Duodenal mucosa (tissue), 2 donors: Measurements from ENCODE around the gene PRDM11.
"Not testable (repeated sequence)": the region's sequence is repeated elsewhere in the genome, so short reads cannot be mapped to it uniquely, and the experiment has no call there.

Source experiments
- H3K27ac ChIP-seq: one replicate; pipeline ENCODE4 v1.7.0; 2013; ENCODE audit warnings: low read depth, low read length
- H3K27me3 ChIP-seq, 2 donors: one replicate each; pipeline ENCODE4 v1.7.0; 2013; ENCODE audit warnings: low read length in 2 of 2, control low read depth in 1 of 2; ENCODE audit not compliant: insufficient read depth in 2 of 2, control insufficient read depth in 1 of 2
- H3K36me3 ChIP-seq, 2 donors: one replicate each; pipeline ENCODE4 v1.7.0; 2013; ENCODE audit warnings: low read length in 2 of 2, control low read depth in 1 of 2; ENCODE audit not compliant: insufficient read depth in 2 of 2, control insufficient read depth in 1 of 2
- H3K4me1 ChIP-seq, 2 donors: one replicate each; pipeline ENCODE4 v1.7.0; 2013; ENCODE audit warnings: low read length in 2 of 2, control low read depth in 1 of 2; ENCODE audit not compliant: insufficient read depth in 2 of 2, control insufficient read depth in 1 of 2
- H3K4me3 ChIP-seq, 2 donors: one replicate each; pipeline ENCODE4 v1.7.0; 2013; ENCODE audit warnings: low read length in 2 of 2, low read depth in 1 of 2
- H3K9ac ChIP-seq, 2 donors: one replicate each; pipeline ENCODE4 v1.7.0; 2013; ENCODE audit warnings: low read length in 2 of 2, low read depth in 1 of 2
- H3K9me3 ChIP-seq, 2 donors: one replicate each; pipeline ENCODE4 v1.7.0; 2013; ENCODE audit warnings: low read length in 2 of 2, control low read depth in 1 of 2; ENCODE audit not compliant: control insufficient read depth in 1 of 2

The PRDM11 gene

DNA sequence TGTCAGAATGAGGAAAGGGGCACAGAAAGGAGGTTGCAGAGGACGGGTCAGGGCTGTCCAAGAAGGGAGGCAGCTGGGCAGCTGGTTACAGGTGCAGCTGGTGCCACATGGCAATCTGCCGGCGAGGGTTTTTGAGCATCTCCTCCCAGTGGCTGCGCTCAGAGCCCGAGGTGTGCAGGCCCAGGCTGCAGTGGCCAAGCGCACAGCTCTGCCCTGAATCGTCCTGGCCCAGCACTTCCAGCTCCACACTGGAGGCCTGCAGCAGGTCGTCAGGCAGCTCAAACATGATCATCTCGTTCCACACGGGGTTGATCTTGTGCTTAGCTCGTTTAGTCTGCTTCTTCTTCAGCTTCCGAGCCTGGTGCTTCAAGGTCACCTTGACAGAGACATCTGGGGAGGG is 97.5 kb downstream of the PRDM11 start:
- H3K9me3 ChIP-seq = peaks cover 0 to 6% of the 10 kb centered on the region in 2 donors
- H3K27ac ChIP-seq = no peak overlapping the region
- no peak overlapping the region for H3K4me3 ChIP-seq
- H3K36me3 ChIP-seq = peaks cover 0 to 16% of the 10 kb centered on the region in 2 donors
- no peaks in the 10 kb centered on the region for H3K27me3 ChIP-seq
- no peak overlapping the region for H3K9ac ChIP-seq
- H3K4me1 ChIP-seq = peaks cover 9 to 17% of the 10 kb centered on the region in 2 donors

DNA sequence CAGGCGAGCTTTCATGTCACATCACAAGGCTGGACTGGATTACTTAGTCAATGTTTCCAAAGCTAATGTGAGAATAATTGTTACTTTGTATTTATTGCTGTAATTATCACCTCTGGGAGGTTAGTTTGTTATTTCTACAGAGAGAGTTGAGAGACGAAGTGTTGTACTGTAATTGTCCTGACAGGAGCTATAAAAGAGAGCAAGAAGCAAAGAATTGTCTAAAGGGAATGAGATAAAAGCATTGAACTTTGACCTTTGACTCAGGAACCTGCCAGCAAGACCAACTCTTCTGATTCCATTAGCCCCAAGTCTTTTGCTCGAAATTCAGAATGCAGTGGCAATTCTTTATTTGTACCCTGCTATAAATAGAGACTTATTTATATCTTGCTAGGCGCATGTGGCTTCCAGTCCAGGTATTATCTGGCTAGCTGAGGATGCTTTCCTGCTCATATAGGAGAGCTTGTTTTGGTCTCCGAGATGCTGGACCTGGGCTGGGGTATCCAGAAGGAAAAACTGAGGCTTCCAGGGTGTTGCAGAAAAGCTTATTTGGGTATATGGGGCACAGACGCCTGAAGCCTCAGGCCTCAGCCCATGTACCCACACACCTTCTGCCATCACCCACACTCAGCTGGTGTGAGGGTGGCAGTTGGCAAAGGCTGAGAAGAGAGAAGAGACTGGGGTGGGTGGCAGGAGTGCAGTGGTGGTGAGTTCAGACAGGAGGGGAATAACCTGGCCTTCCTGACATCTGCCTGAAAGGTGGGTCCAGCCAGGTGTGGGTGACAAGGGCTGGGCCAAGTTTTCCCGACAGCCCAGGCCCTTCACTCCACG is 99.0 kb downstream of the PRDM11 start:
- Histone ChIP-seq H3K9me3 (no peaks in the 10 kb centered on the region), H3K27ac (no peak overlapping the region), H3K27me3 (no peaks in the 10 kb centered on the region), H3K4me1 (peaks cover 9 to 17% of the 10 kb centered on the region in 2 donors), H3K9ac (no peak overlapping the region), H3K36me3 (peaks cover 0 to 16% of the 10 kb centered on the region in 2 donors), H3K4me3 (no peak overlapping the region)

DNA sequence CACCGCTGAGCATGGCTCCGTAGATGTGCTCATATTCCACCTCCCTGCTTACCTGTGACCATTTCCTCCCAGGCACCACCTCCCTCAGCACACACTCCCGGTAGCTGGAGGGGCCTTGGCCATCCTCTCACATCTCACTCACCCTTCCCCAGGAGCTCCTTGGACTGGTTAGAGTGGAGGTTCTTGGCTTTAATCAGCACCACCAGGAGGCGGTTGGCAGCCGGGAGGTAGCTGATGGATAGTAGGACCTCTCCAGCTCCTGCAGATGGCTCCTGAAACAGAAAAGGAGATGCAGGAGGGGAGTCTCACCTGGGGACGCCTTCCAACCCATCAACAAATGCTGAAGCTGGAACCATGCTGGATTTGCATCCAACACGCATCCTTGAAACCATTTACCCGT is 99.8 kb downstream of the PRDM11 start:
- peaks cover 0 to 16% of the 10 kb centered on the region in 2 donors for H3K36me3 ChIP-seq

DNA sequence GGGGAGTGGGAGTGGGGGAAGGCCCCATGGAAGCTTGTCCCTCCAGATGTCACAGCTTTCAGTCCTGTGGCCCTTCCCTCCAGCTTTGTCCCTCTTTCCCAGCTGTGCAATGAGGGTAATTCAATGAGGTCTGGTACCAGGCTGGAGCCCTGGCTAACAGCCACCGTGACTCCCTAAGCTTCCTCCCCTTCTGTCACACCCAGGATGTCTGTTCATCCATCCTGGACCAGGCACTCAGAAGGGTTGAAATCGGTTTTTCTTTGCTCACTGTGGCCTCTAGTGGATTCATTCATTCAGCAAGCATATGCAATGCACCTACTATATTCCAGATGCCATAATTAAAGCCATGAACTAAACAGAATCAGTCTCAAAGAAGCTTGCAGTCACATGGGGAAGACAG is 101.0 kb downstream of the PRDM11 start:
- no peak overlapping the region for H3K27ac ChIP-seq
- H3K36me3 ChIP-seq = peaks cover 0 to 16% of the 10 kb centered on the region in 2 donors
- no peaks in the 10 kb centered on the region for H3K9me3 ChIP-seq
- no peak overlapping the region for H3K4me3 ChIP-seq
- H3K4me1 ChIP-seq = peaks cover 13 to 22% of the 10 kb centered on the region in 2 donors
- H3K27me3 ChIP-seq = peaks cover 0 to 2% of the 10 kb centered on the region in 2 donors
- H3K9ac ChIP-seq = no peak overlapping the region

More for the DNA sequence above, 99.8 kb downstream of the PRDM11 start:
- no peak overlapping the region for H3K9ac ChIP-seq
- H3K9me3 ChIP-seq = no peaks in the 10 kb centered on the region
- H3K27me3 ChIP-seq = no peaks in the 10 kb centered on the region
- no peak overlapping the region for H3K27ac ChIP-seq
- H3K4me3 ChIP-seq = no peak overlapping the region
- H3K4me1 ChIP-seq = peaks cover 9 to 17% of the 10 kb centered on the region in 2 donors

DNA sequence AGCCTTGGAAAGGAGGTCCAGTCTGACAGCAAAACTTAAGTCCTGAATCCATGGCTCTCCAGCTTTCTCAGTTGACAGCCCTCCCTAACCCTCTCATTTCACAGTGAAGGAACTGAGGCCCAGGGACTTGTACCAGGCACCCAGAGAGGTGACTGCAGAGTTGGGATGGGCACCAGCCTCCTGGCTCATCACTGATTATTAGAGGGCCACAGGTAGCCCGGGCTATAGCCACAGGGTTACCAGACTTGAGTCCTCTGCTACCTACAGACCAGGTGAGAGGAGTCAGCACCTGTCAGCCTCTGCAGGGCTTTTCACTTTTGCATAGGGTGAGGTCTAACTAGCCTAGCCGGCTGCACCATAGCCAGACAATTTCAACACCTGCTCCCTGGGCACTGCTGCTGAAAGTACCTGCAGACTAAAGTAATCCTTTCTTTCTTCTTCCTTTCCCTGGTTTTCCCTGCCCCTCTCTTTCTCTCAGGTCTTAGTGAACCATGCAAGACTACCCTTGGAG is 102.1 kb downstream of the PRDM11 start:
- no peak overlapping the region for H3K27ac ChIP-seq

DNA sequence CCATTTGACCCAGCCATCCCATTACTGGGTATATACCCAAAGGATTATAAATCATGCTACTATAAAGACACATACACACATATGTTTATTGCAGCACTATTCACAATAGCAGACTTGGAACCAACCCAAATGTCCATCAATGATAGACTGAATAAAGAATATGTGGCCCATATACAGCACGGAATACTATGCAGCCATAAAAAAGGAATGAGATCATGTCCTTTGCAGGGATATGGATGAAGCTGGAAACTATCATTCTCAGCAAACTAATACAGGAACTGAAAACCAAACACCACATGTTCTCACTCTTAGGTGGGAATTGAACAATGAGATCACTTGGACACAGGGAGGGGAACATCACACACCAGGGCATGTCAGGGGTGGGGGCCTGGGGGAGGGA is 102.9 kb downstream of the PRDM11 start:
- Histone ChIP-seq H3K4me1 (peaks cover 19 to 23% of the 10 kb centered on the region in 2 donors), H3K36me3 (peaks cover 0 to 11% of the 10 kb centered on the region in 2 donors)
- H3K27ac ChIP-seq, H3K9me3 ChIP-seq, H3K27me3 ChIP-seq, H3K4me3 ChIP-seq, H3K9ac ChIP-seq: not testable (repeated sequence)

More for the DNA sequence above, 102.1 kb downstream of the PRDM11 start:
- H3K4me3 ChIP-seq = no peak overlapping the region
- peaks cover 0 to 4% of the 10 kb centered on the region in 2 donors for H3K27me3 ChIP-seq
- no peaks in the 10 kb centered on the region for H3K9me3 ChIP-seq
- peaks cover 19 to 26% of the 10 kb centered on the region in 2 donors for H3K4me1 ChIP-seq
- H3K9ac ChIP-seq = no peak overlapping the region
- peaks cover 0 to 12% of the 10 kb centered on the region in 2 donors for H3K36me3 ChIP-seq

DNA sequence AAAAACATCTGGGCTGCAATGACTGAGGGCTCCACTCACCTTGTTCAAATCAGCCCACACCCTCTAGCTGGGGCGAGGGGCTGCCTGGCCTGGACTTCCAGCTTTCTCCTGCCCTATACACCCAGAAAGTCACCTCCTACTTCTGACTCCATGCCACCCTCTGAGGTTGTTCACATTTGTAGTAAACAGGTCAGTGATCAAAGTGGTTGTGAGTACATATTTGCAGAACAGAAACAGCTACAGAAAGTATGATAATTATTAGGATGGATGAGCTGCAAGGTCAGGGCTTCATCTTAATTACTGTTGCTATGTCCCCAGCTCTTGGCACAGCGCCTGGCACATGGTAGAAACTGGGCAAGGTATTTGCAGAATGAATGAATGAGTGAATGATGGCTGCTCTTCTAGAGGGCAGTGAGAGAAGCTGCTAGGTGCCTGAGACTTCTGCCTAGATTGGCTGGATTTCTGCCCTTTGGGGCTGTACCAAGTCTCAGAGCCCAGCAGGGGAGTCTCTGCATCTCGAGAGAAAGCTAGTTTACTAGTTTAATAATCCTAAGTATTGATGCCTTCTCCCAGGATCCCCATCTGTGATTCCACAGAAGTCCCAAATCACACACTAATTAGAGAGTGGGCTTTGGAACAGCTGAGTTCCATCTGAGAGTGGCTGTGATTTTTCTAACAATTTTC is 103.7 kb downstream of the PRDM11 start:
- Histone ChIP-seq H3K9me3 (no peaks in the 10 kb centered on the region), H3K27ac (no peak overlapping the region), H3K36me3 (peaks cover 0 to 13% of the 10 kb centered on the region in 2 donors), H3K9ac (no peak overlapping the region), H3K4me3 (no peak overlapping the region), H3K27me3 (peaks cover 0 to 4% of the 10 kb centered on the region in 2 donors), H3K4me1 (peaks cover 14 to 15% of the 10 kb centered on the region in 2 donors)

DNA sequence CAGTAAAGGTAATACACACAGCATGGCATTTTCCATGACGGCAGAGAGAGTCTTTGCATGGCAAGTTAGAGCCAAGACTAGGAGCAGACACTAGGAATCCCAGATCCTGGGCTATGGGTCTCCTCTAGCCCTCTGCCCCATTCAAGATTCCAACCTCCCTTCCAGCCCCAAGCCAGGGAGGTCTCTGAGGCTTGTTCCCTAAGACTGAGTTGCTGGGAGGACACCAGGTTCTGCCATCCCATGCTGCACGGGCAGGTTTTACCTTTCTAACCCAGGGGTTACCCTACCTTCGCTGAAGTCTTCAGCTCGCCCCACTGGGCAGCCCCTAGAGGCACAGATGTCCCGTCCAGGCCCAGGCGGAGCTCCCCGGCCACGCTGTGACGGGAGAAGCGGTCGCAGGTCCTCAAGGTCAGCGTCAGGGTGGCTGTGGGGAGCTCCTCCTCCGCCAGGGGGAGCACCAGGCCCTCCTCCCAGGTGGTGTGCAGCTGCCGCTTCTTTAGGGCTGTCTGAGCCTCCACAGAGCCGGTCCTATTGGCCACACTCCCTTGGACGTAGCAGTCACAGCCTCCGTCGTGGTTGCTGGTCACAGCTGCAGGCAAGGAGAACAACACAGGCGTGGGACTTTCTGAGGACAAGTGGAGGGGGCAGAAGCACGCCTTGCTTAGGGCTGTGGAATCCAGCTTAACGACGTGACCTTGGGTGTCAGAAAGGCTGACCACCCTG is 105.9 kb downstream of the PRDM11 start:
- H3K4me3 ChIP-seq = no peak overlapping the region
- peaks cover 8 to 10% of the 10 kb centered on the region in 2 donors for H3K4me1 ChIP-seq

DNA sequence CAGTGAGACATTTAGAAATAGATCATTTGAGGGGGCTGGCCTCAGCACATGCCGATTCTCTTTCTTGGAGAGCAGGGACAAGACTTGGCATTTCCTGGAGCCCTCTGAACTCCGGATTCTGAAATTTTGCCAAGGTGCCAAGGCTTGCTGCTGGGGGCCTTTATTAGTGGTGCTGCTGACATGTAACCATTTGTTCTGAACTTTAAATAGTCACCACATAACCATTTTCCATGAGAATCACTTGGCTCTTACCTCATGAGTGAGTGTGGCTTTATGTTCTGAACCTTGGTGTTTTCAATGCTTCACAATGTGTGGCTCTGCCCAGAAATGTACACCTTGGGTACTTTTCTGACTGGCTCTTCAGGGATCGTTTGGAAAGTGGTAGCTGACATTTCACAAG is 106.4 kb downstream of the PRDM11 start:
- Histone ChIP-seq H3K27ac (no peak overlapping the region), H3K27me3 (peaks cover 0 to 4% of the 10 kb centered on the region in 2 donors), H3K4me1 (peaks cover 8 to 10% of the 10 kb centered on the region in 2 donors), H3K36me3 (peaks cover 0 to 9% of the 10 kb centered on the region in 2 donors), H3K9me3 (no peaks in the 10 kb centered on the region), H3K4me3 (no peak overlapping the region), H3K9ac (no peak overlapping the region)

More for the DNA sequence above, 105.9 kb downstream of the PRDM11 start:
- Histone ChIP-seq H3K27ac (no peak overlapping the region), H3K36me3 (peaks cover 0 to 9% of the 10 kb centered on the region in 2 donors), H3K9me3 (no peaks in the 10 kb centered on the region), H3K27me3 (peaks cover 0 to 4% of the 10 kb centered on the region in 2 donors), H3K9ac (no peak overlapping the region)
